GM19452 (cell line): ENCODE data around the gene CD244.
"Not testable (repeated sequence)": the region's sequence is repeated elsewhere in the genome, so short reads cannot be mapped to it uniquely, and the experiment has no call there.

Experiments used
- ATAC-seq: cut with Tn5 transposase; IDR thresholded peaks from one replicate; pipeline ENCODE4 v1.9.1; 2021; ENCODE audit not compliant: unreplicated experiment

Gene CD244

DNA sequence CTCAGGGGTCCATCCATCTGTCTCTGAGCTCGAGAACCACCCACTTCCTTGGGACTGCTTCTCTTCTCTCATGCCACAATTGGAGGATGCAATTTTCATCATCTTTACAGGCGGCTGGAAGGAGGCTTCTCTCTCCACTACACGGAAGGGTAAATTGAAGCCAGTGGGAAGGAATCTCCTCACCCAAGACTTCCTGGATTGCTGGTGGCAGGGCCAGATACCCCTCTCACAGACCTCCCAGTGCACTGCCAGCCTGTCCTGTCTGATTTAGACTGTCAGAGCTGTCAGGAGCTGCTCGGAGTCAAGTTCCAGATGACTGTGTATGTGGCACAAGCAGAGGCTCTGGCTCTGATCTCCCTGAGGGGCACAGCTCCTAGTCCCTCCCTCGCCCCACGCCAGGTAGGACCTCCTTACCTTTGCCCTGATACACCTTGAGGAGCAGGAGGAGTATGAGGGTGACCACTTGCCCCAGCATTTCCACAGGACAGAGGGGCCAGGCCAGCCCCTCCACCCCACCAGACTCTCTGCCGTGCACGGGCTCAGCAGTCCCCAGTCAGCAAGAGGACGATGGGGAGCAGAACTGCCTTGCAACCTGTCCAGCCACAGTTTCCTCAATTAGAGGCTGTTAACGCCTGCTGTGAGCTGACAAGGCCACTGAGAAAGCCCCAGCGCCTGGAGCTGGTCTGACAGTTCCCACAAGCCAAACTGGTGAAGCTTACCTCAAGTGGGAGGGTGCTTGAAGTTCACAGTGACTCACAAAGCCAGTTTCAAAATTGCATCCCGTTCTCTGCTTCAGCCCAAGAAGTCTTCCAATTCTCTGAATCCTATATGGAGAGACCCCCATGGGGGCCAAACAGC is at the start of gene CD244:
CD244 (minus strand) TSS at position 685 of the 858 bp plus-strand sequence; CDS start at position 475, 210 bp downstream.
- peak; percentile 83 for ATAC-seq

DNA sequence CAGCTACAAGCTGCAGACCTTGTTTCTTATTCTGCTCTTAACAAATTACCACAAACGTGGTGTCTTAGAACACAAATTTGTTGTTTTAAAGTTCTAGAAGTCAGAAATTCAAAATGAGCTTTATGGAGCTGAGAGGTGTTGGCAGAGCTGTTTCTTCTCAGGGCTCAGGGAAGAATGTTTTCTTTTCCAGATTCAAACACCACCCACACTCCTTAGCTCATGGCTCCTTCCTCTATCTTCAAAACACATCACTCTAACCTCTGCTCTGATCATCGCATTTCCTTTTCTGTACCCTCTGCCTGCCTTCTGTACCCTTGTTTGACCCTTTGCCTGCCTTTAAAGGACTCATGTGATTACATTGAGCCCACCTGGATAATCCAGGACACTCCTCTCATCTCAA is 49.2 kb upstream of the CD244 start:
- no peak for ATAC-seq

DNA sequence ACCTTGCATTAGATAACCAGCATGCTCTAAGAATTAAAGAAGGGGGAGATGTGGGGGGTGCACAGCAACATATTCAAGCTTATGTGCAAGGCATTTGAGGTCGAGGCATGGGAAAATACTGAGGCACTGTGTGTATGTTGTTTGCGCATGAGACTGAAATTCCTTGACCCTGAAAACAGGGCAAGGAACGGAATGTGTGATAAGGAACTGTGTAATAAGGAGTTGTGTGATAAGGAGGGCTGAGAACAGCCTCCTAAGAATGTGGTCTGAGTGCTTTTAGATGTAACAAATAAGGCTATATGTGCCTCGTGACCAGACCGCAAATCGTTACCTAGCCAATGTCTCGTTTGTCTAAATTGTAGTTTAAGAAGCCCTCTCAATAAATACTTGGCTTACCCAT is 48.8 kb upstream of the CD244 start:
- no peak for ATAC-seq

DNA sequence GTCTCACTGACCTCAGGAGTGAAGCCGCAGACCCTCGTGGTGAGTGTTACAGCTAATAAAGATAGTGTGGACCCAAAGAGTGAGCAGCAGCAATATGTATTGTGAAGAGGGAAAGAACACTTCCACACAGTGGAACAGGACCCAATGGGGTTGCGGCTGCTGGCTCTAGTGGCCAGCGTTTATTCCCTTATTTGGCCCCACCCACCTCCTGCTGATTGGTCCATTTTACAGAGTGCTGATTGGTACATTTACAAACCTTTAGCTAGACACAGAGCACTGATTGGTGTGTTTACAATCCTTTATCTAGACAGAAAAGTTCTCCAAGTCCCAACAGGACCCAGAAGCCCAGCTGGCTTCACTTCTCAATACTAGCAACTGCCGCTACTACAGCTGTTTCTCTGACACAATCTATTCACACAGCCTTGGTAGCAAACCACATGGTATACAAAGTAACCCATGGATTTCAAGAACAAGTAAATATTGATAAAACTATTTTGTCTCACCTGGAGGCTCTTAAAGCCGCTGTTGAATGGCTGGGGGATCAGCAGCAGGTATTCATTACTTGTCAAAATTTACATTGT is 47.6 kb upstream of the CD244 start:
- ATAC-seq, result no peak

DNA sequence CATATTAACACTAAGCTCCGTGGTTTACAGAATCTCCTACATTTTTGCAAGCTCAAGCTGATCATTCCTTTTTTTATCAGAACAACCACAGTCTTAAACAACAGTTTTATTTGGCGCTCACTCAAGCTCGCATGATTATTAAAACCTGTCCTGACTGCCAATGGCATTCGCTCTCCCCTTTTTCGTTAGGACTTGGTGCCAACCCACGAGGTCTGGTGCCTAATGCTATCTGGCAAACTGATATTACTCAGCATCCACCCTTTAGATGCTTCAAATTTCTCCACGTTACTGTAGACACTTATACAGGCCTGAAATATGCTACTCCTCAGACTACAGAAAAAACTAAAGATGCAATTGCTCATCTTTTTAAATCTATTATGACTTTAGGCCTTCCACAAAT is 45.3 kb upstream of the CD244 start:
- ATAC-seq, result no peak

- no peak for ATAC-seq
Observed at GRCh38 chr1:160905617-160905989, 42.9 kb upstream of the CD244 start.

DNA sequence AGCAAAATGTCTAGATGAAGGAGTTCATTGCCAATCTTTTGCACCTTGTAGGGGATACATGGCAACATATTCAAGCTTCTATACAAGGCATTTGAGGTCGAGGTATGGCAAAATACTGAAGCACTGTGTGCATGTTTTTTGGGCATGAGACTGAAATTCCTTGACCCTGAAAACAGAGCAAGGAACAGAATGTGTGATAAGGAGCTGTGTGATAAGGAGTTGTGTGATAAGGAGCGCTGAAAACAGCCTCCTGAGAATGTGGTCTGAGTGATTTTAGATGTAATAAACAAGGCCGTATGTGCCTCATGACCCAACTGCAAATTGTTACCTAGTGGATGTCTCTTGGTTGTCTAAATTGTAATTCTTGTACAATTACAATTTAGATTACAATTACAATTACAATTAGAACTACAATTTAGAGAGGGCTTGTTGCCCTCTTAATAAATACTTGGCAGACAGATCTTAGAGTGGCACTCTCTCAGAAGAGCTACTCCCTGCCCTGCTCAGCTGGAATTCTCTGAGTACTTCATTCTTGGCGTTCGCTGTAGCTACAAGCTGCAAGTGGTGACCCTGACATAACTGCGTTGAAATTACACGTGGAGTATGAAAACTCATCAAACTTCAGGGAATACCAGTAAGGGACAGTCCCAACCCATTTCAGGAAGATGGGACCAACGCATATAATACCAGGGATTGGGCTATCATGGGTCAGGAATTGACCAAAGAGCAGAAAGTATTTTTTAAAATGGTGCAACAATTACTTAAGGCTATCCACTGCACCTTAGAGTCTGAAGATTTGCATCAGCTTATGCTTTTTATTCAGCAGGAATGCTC is 42.3 kb upstream of the CD244 start:
- no peak for ATAC-seq

DNA sequence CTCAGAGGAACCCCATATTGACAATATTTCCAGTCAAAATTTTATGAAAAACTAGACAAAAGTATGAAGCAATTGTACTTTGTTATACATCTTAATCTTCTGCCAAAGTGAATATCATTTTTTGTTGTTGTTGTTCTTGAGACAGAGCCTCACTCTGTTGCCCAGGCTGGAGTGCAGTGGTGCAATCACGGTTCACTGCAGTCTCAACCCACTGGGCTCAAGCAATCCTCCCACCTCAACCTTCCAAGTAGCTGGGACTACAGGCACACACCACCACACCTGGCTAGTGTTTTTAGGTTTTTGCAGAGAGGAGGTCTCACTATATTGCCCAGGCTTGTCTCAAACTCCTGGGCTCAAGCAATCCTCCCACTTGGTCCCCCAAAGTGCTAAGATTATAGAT is 39.6 kb upstream of the CD244 start:
- ATAC-seq, result not testable (repeated sequence)

DNA sequence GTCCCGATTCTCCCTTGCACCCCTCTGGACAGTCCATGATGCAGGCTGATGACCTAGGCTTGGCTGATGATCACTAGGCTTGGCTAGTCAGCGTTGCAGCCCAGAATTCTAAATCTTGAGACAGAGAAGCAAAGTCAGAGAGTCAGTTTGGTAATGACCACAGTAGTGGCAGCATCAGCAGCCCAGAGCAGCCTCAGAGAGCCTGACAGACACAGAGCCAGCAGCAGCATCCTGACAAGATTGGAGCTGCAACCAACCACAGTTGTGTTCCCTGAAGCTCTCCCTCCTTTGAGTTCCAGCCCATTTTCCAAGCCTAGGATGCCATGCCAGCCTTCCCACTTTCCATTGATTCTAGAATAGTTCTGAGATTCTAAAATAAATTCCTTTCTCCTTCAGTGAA is 39.1 kb upstream of the CD244 start:
- no peak for ATAC-seq

DNA sequence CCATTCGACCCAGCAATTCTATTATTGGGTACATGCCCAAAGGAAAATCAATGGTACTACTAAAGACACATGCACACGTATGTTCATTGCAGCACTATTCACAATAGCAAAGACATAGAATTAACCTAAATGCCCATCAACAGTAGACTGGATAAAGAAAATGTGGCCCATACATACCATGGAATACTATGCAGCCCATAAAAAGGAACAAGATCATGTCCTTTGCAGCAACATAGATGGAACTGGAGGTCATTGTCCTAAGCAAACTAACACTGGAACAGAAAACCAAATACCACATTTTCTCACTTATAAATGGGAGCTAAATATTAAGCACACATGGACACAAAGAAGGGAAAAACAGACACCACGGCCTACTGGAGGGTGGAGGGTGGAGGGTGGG is 38.0 kb upstream of the CD244 start:
- not testable (repeated sequence) for ATAC-seq

- not testable (repeated sequence) for ATAC-seq
Observed at GRCh38 chr1:160894368-160895135, 31.9 kb upstream of the CD244 start.

DNA sequence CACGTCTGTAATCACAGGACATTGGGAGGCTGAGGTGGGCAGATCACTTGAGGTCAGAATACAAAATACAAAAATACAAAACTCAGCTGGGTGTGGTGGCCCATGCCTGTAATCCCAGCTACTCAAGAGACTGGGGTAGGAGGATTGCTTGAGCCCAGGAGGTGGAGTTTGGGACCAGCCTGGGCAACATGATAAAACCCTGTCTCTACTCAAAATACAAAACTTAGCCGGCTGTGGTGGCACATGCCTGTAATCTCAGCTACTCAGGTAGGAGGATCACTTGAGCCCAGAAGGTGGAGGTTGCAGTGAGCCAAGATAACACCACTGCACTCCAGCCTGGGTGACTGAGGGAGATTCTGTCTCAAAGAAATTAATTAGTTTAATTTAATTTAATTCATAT is 28.8 kb upstream of the CD244 start:
- no peak for ATAC-seq

- no peak for ATAC-seq
Observed at GRCh38 chr1:160888926-160889325, 26.2 kb upstream of the CD244 start.

GRCh38 chr1:160887071-160887470 is 24.4 kb upstream of the CD244 start:
- ATAC-seq, result no peak

- no peak for ATAC-seq
Observed at GRCh38 chr1:160885042-160885441, 22.4 kb upstream of the CD244 start, which contains the start of gene ITLN1. Gene ITLN1, minus strand, starts transcription at chr1:160885180. Its CDS starts 303 bp downstream, at chr1:160884877.

DNA sequence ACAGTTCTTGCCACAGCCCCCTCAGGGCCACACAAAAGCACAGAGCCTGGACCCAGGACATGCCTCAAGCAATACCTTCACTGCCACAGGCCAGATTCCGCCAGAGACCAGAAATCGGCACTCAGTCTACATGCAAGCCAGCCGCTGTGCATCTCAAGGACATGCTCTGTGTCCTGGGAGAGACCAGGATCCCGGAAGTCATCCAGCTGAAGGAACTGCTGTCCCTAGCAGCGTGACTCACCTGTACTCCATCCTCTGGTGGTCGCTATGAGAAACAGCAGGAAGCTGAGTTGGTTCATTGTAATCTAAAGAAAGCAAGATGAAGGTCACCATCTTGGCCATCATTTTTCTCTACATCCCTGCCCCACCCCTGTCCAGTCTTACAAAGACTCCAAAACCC is 21.9 kb upstream of the CD244 start:
- no peak for ATAC-seq

GRCh38 chr1:160883581-160884513 is 21.2 kb upstream of the CD244 start:
- no peak for ATAC-seq

GRCh38 chr1:160882582-160882981 is 19.9 kb upstream of the CD244 start:
- no peak for ATAC-seq

DNA sequence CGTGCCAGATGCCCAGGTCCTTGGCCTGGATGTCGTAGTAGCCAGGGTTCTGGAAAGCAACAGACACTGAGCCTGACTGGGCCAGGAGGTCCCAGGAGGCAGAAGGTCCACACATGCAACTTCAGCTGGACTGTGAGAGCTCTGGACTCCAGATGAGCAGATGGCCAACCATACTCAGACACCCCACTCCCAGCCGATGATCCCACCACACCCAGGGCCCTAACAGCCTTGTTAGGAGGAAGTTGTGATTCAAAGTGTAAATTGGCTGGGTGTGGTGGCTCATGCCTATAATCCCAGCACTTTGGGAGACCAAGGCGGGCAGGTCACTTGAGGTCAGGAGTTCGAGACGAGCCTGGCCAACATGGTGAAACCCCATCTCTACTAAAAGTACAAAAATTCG is 18.6 kb upstream of the CD244 start:
- ATAC-seq, result not testable (repeated sequence)

GRCh38 chr1:160880216-160880615 is 17.5 kb upstream of the CD244 start:
- no peak for ATAC-seq
